ENCODE results near the gene BLM.

BLM gene

GRCh38 chr15:90859234-90860131 lies 142.3 kb downstream of the BLM start:
- Histone ChIP-seq H3K27me3 (ENCODE audit: control insufficient read depth, insufficient read depth, low read length) (no peaks in the 10 kb centered on the region), H3K4me3 (ENCODE audit: low read length) (no peak overlapping the region), H3K9ac (ENCODE audit: low read length) (no peak overlapping the region), H3K36me3 (ENCODE audit: control insufficient read depth, insufficient read depth, low read length) (no peaks in the 10 kb centered on the region), H3K27ac (ENCODE audit: low read depth, low read length) (no peak overlapping the region), H3K4me1 (ENCODE audit: control insufficient read depth, insufficient read depth, low read length) (no peaks in the 10 kb centered on the region)

GRCh38 chr15:90860450-90860849 lies 143.3 kb downstream of the BLM start:
- no peak overlapping the region for H3K27ac ChIP-seq (ENCODE audit: low read depth, low read length)

GRCh38 chr15:90860942-90861675 lies 144.0 kb downstream of the BLM start:
- H3K36me3 ChIP-seq (ENCODE audit: control insufficient read depth, insufficient read depth, low read length) = no peaks in the 10 kb centered on the region
- no peak overlapping the region for H3K4me3 ChIP-seq (ENCODE audit: low read length)
- H3K9ac ChIP-seq (ENCODE audit: low read length) = no peak overlapping the region
- H3K27me3 ChIP-seq (ENCODE audit: control insufficient read depth, insufficient read depth, low read length) = no peaks in the 10 kb centered on the region
- H3K4me1 ChIP-seq (ENCODE audit: control insufficient read depth, insufficient read depth, low read length) = no peaks in the 10 kb centered on the region
- no peak overlapping the region for H3K27ac ChIP-seq (ENCODE audit: low read depth, low read length)

More at GRCh38 chr15:90860450-90860849, 143.3 kb downstream of the BLM start:
- H3K4me1 ChIP-seq (ENCODE audit: control insufficient read depth, insufficient read depth, low read length) = no peaks in the 10 kb centered on the region
- no peaks in the 10 kb centered on the region for H3K36me3 ChIP-seq (ENCODE audit: control insufficient read depth, insufficient read depth, low read length)
- no peak overlapping the region for H3K9ac ChIP-seq (ENCODE audit: low read length)
- no peak overlapping the region for H3K4me3 ChIP-seq (ENCODE audit: low read length)
- H3K27me3 ChIP-seq (ENCODE audit: control insufficient read depth, insufficient read depth, low read length) = no peaks in the 10 kb centered on the region

- Histone ChIP-seq H3K36me3 (ENCODE audit: control insufficient read depth, insufficient read depth, low read length) (no peaks in the 10 kb centered on the region), H3K9ac (ENCODE audit: low read length) (no peak overlapping the region), H3K27ac (ENCODE audit: low read depth, low read length) (no peak overlapping the region), H3K4me1 (ENCODE audit: control insufficient read depth, insufficient read depth, low read length) (no peaks in the 10 kb centered on the region), H3K4me3 (ENCODE audit: low read length) (no peak overlapping the region), H3K27me3 (ENCODE audit: control insufficient read depth, insufficient read depth, low read length) (no peaks in the 10 kb centered on the region)
Observed at GRCh38 chr15:90862487-90862886, 145.3 kb downstream of the BLM start.

- Histone ChIP-seq H3K9ac (ENCODE audit: low read length) (no peak overlapping the region), H3K27ac (ENCODE audit: low read depth, low read length) (no peak overlapping the region), H3K4me1 (ENCODE audit: control insufficient read depth, insufficient read depth, low read length) (no peaks in the 10 kb centered on the region), H3K27me3 (ENCODE audit: control insufficient read depth, insufficient read depth, low read length) (no peaks in the 10 kb centered on the region), H3K36me3 (ENCODE audit: control insufficient read depth, insufficient read depth, low read length) (no peaks in the 10 kb centered on the region), H3K4me3 (ENCODE audit: low read length) (no peak overlapping the region)
Observed at GRCh38 chr15:90862964-90863778, 146.0 kb downstream of the BLM start.

- no peak overlapping the region for H3K4me3 ChIP-seq (ENCODE audit: low read length)
- H3K4me1 ChIP-seq (ENCODE audit: control insufficient read depth, insufficient read depth, low read length) = no peaks in the 10 kb centered on the region
- H3K9ac ChIP-seq (ENCODE audit: low read length) = no peak overlapping the region
- H3K27ac ChIP-seq (ENCODE audit: low read depth, low read length) = no peak overlapping the region
- H3K27me3 ChIP-seq (ENCODE audit: control insufficient read depth, insufficient read depth, low read length) = no peaks in the 10 kb centered on the region
- no peaks in the 10 kb centered on the region for H3K36me3 ChIP-seq (ENCODE audit: control insufficient read depth, insufficient read depth, low read length)
Observed at GRCh38 chr15:90863987-90864386, 146.8 kb downstream of the BLM start.

- Histone ChIP-seq H3K4me1 (ENCODE audit: control insufficient read depth, insufficient read depth, low read length) (no peaks in the 10 kb centered on the region), H3K9ac (ENCODE audit: low read length) (no peak overlapping the region), H3K4me3 (ENCODE audit: low read length) (no peak overlapping the region), H3K27me3 (ENCODE audit: control insufficient read depth, insufficient read depth, low read length) (no peaks in the 10 kb centered on the region), H3K27ac (ENCODE audit: low read depth, low read length) (no peak overlapping the region), H3K36me3 (ENCODE audit: control insufficient read depth, insufficient read depth, low read length) (no peaks in the 10 kb centered on the region)
Observed at GRCh38 chr15:90864507-90864906, 147.4 kb downstream of the BLM start.

- no peak overlapping the region for H3K4me3 ChIP-seq (ENCODE audit: low read length)
- no peaks in the 10 kb centered on the region for H3K4me1 ChIP-seq (ENCODE audit: control insufficient read depth, insufficient read depth, low read length)
Observed at GRCh38 chr15:90865702-90866101, 148.6 kb downstream of the BLM start.

More at GRCh38 chr15:90865702-90866101, 148.6 kb downstream of the BLM start:
- H3K36me3 ChIP-seq (ENCODE audit: control insufficient read depth, insufficient read depth, low read length) = no peaks in the 10 kb centered on the region
- H3K27me3 ChIP-seq (ENCODE audit: control insufficient read depth, insufficient read depth, low read length) = no peaks in the 10 kb centered on the region
- no peak overlapping the region for H3K27ac ChIP-seq (ENCODE audit: low read depth, low read length)
- no peak overlapping the region for H3K9ac ChIP-seq (ENCODE audit: low read length)

Data from rectal smooth muscle tissue (tissue), 1 donor.